H9 (cell line): ENCODE measurements around the gene ATP6V0A1. TPM values are rescaled to one million over a fixed set of nuclear protein-coding genes. Genes with fewer than 3 reads are reported as not detected.

ENCODE experiments used
- DNase-seq: peaks from one replicate; pipeline ENCODE4 v3.0.0-alpha.2; 2017
- H2AFZ ChIP-seq: one replicate; pipeline ENCODE4 v1.6.1; 2013; ENCODE audit warnings: mild to moderate bottlenecking, low read length, control low read depth, moderate library complexity
- H2AK5ac ChIP-seq: 2 replicates; pipeline ENCODE4 v1.6.1; 2013; ENCODE audit warnings: low read length, control low read depth, mixed read lengths; ENCODE audit not compliant: insufficient read length
- H2BK120ac ChIP-seq: one replicate; pipeline ENCODE4 v1.6.1; 2013; ENCODE audit warnings: low read depth, mild to moderate bottlenecking, low read length, control low read depth, inconsistent platforms; ENCODE audit not compliant: poor library complexity, severe bottlenecking
- H2BK12ac ChIP-seq: 2 replicates; pipeline ENCODE4 v1.6.1; 2013; ENCODE audit warnings: low read length, control low read depth, mixed read lengths, low read depth; ENCODE audit not compliant: insufficient read length
- H2BK15ac ChIP-seq: 2 replicates; pipeline ENCODE4 v1.6.1; 2013; ENCODE audit warnings: low read depth, low read length, control low read depth
- H2BK20ac ChIP-seq: one replicate; pipeline ENCODE4 v1.6.1; 2013; ENCODE audit warnings: low read depth, mild to moderate bottlenecking, low read length, control low read depth, inconsistent platforms; ENCODE audit not compliant: poor library complexity, severe bottlenecking
- H2BK5ac ChIP-seq: 2 replicates; pipeline ENCODE4 v1.6.1; 2013; ENCODE audit warnings: low read length, control low read depth, mixed read lengths; ENCODE audit not compliant: insufficient read length
- H3K14ac ChIP-seq: 2 replicates; pipeline ENCODE4 v1.6.1; 2013; ENCODE audit warnings: low read length, control low read depth; ENCODE audit not compliant: insufficient read depth
- H3K18ac ChIP-seq: 2 replicates; pipeline ENCODE4 v1.6.1; 2013; ENCODE audit warnings: low read depth, mild to moderate bottlenecking, mixed read lengths, low read length, control low read depth; ENCODE audit not compliant: insufficient read length
- H3K23ac ChIP-seq: 2 replicates; pipeline ENCODE4 v1.6.1; 2013; ENCODE audit warnings: low read length, control low read depth, mixed read lengths, low read depth; ENCODE audit not compliant: insufficient read length
- H3K23me2 ChIP-seq: 2 replicates; pipeline ENCODE4 v1.6.1; 2013; ENCODE audit warnings: low read depth, mild to moderate bottlenecking, mixed read lengths, low read length, control low read depth; ENCODE audit not compliant: insufficient read length, poor library complexity, severe bottlenecking
- H3K27ac ChIP-seq: 2 replicates; pipeline ENCODE4 v1.5.1; 2013; ENCODE audit warnings: low read length, control low read depth, mixed read lengths, low read depth; ENCODE audit not compliant: insufficient read length
- H3K27me3 ChIP-seq: 2 replicates; pipeline ENCODE4 v1.6.1; 2013; ENCODE audit warnings: low read length, control low read depth, inconsistent platforms; ENCODE audit not compliant: insufficient read depth
- H3K4ac ChIP-seq: 2 replicates; pipeline ENCODE4 v1.6.1; 2013; ENCODE audit warnings: low read depth, mild to moderate bottlenecking, control low read depth, inconsistent platforms, low read length, moderate library complexity
- H3K4me1 ChIP-seq: 2 replicates; pipeline ENCODE4 v1.6.1; 2013; ENCODE audit warnings: low read length, control low read depth, inconsistent platforms; ENCODE audit not compliant: insufficient read depth
- H3K4me2 ChIP-seq: 2 replicates; pipeline ENCODE4 v1.6.1; 2013; ENCODE audit warnings: low read length, control low read depth, mixed read lengths; ENCODE audit not compliant: insufficient read length, insufficient read depth
- H3K56ac ChIP-seq: 2 replicates; pipeline ENCODE4 v1.6.1; 2013; ENCODE audit warnings: low read depth, mild to moderate bottlenecking, mixed read lengths, low read length, control low read depth; ENCODE audit not compliant: insufficient read length
- H3K79me1 ChIP-seq: 2 replicates; pipeline ENCODE4 v1.6.1; 2013; ENCODE audit warnings: low read depth, mild to moderate bottlenecking, moderate library complexity, low read length, control low read depth, inconsistent platforms; ENCODE audit not compliant: insufficient read depth, poor library complexity, severe bottlenecking
- H3K79me2 ChIP-seq: 2 replicates; pipeline ENCODE4 v1.6.1; 2013; ENCODE audit warnings: low read length, control low read depth, inconsistent platforms; ENCODE audit not compliant: insufficient read depth
- H3K9ac ChIP-seq: 2 replicates; pipeline ENCODE4 v1.6.1; 2013; ENCODE audit warnings: low read length, control low read depth, mixed read lengths; ENCODE audit not compliant: insufficient read length; ENCODE audit errors: extremely low read depth
- H3K9me3 ChIP-seq: one replicate; pipeline ENCODE4 v1.6.1; 2013; ENCODE audit warnings: low read depth, low read length, inconsistent platforms; ENCODE audit not compliant: control insufficient read depth
- H3T11ph ChIP-seq: one replicate; pipeline ENCODE4 v1.6.1; 2013; ENCODE audit warnings: mild to moderate bottlenecking, low read length, control low read depth, inconsistent platforms
- H4K20me1 ChIP-seq: one replicate; pipeline ENCODE4 v1.6.1; 2013; ENCODE audit not compliant: control insufficient read depth, insufficient read length, insufficient read depth
- H4K5ac ChIP-seq: 2 replicates; pipeline ENCODE4 v1.6.1; 2013; ENCODE audit warnings: low read depth, mild to moderate bottlenecking, mixed read lengths, low read length, control low read depth; ENCODE audit not compliant: insufficient read length
- H4K8ac ChIP-seq: replicated peaks from 2 replicates; pipeline ENCODE4 v1.6.1; 2013; ENCODE audit warnings: low read length, control low read depth, mixed read lengths, low read depth; ENCODE audit not compliant: insufficient read length
- H4K91ac ChIP-seq: 2 replicates; pipeline ENCODE4 v1.6.1; 2013; ENCODE audit warnings: low read depth, mild to moderate bottlenecking, moderate library complexity, mixed read lengths, low read length, control low read depth; ENCODE audit not compliant: insufficient read length
- H3K27ac Mint-ChIP-seq, 3 experiments: 2 replicates in 2 of 3; 3 replicates in 1 of 3; pipeline ENCODE4 v1.8.0; 2020 to 2021; ENCODE audit warnings: mixed read lengths in 3 of 3, mild to moderate bottlenecking in 1 of 3, moderate library complexity in 1 of 3
- H3K27me3 Mint-ChIP-seq: 2 replicates; pipeline ENCODE4 v1.8.0; 2021; ENCODE audit warnings: low read depth, mild to moderate bottlenecking, moderate library complexity, mixed read lengths
- H3K36me3 Mint-ChIP-seq, 3 experiments: 2 replicates in 2 of 3; 3 replicates in 1 of 3; pipeline ENCODE4 v1.8.0; 2020 to 2021; ENCODE audit warnings: low read depth in 3 of 3, mixed read lengths in 3 of 3; ENCODE audit not compliant: insufficient read depth in 1 of 3
- H3K4me1 Mint-ChIP-seq, 2 experiments: 2 replicates each; pipeline ENCODE4 v1.8.0; 2020; ENCODE audit warnings: mixed read lengths in 2 of 2
- H3K4me3 Mint-ChIP-seq, 2 experiments: 2 replicates in 1 of 2; 3 replicates in 1 of 2; pipeline ENCODE4 v1.8.0; 2020 to 2021; ENCODE audit warnings: mild to moderate bottlenecking in 2 of 2, mixed read lengths in 2 of 2, moderate library complexity in 1 of 2
- H3K9me3 Mint-ChIP-seq, 2 experiments: 2 replicates in 1 of 2; 3 replicates in 1 of 2; pipeline ENCODE4 v1.8.0; 2020; ENCODE audit warnings: mild to moderate bottlenecking in 2 of 2, mixed read lengths in 2 of 2, moderate library complexity in 1 of 2
- WGBS: extraction: QIAGEN DNeasy Blood & Tissue Kit; methylation state at CpG from one replicate; pipeline ENCODE4 v1.1.7; 2013; ENCODE audit warnings: missing lambda C conversion rate, low lambda C conversion rate, mixed read lengths; ENCODE audit not compliant: insufficient read length; ENCODE audit errors: extremely low coverage; 5-methylcytosine and 5-hydroxymethylcytosine counted together
- total RNA-seq: library from RNA; stranded (reverse); gene quantifications from 2 replicates; pipeline ENCODE4 v1.2.1, GENCODE V29; 2021
- TF ChIP-seq, protein P1 (sequence below): fragments of 200-600 bp; sonication (generic); conservative IDR thresholded peaks from 3 replicates; pipeline ENCODE4 v1.8.0; 2021; ENCODE audit warnings: antibody characterized with exemption, mild to moderate bottlenecking

The ATP6V0A1 gene
- total RNA-seq, 1 experiment from 2014 or later, result 54.1 TPM

DNA sequence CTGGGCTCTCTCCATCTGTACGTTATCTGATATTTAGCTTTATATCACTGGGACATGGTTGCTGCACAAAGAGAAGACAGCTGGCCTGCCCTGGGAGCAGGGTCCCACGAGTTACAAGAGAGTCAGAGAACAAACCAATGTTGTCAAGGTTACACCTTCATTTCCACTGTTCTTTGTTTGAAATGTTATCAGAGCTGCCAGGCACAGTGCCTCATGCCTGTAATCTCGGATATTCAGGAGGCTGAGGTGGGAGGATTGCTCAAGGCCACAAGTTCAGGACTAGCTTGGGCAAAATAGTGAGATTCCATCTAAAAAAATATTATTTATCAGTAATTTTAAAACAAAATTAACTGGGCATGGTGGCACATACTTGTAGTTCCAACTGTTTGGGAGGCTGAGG is 34.6 kb downstream of the ATP6V0A1 start:
- no peak overlapping the region for H2BK120ac ChIP-seq
- H3K27ac Mint-ChIP-seq, result no peak overlapping the region; a peak in 1 of 7 replicates
- WGBS, result no CpG with 5 or more reads among the region's 3 CpGs

More for the DNA sequence above, 34.6 kb downstream of the ATP6V0A1 start:
- no peak overlapping the region for H3K18ac ChIP-seq
- no peak overlapping the region for H2AK5ac ChIP-seq
- no peak overlapping the region for H3K4ac ChIP-seq
- no peak overlapping the region for H3K9ac ChIP-seq
- no peak overlapping the region for H2BK5ac ChIP-seq
- no peak overlapping the region for H2BK20ac ChIP-seq
- no peak overlapping the region for H4K5ac ChIP-seq
- TF ChIP-seq, protein P1, sequence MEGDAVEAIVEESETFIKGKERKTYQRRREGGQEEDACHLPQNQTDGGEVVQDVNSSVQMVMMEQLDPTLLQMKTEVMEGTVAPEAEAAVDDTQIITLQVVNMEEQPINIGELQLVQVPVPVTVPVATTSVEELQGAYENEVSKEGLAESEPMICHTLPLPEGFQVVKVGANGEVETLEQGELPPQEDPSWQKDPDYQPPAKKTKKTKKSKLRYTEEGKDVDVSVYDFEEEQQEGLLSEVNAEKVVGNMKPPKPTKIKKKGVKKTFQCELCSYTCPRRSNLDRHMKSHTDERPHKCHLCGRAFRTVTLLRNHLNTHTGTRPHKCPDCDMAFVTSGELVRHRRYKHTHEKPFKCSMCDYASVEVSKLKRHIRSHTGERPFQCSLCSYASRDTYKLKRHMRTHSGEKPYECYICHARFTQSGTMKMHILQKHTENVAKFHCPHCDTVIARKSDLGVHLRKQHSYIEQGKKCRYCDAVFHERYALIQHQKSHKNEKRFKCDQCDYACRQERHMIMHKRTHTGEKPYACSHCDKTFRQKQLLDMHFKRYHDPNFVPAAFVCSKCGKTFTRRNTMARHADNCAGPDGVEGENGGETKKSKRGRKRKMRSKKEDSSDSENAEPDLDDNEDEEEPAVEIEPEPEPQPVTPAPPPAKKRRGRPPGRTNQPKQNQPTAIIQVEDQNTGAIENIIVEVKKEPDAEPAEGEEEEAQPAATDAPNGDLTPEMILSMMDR, result no peak
- no peaks in the 10 kb centered on the region for H3K79me1 ChIP-seq
- H2AFZ ChIP-seq, result no peak overlapping the region
- no peak overlapping the region for H3K4me2 ChIP-seq
- H3K4me1 Mint-ChIP-seq, result no peaks in the 10 kb centered on the region
- H3K27me3 Mint-ChIP-seq, result no peaks in the 10 kb centered on the region
- no peak overlapping the region for H3K14ac ChIP-seq
- no peaks in the 10 kb centered on the region for H4K20me1 ChIP-seq
- H2BK15ac ChIP-seq, result no peak overlapping the region
- DNase-seq, result no peak
- H4K8ac ChIP-seq, result no peak overlapping the region
- H3K9me3 Mint-ChIP-seq, result no peaks in the 10 kb centered on the region
- no peaks in the 10 kb centered on the region for H3K23me2 ChIP-seq
- no peak overlapping the region for H2BK12ac ChIP-seq
- H3K27me3 ChIP-seq, result no peaks in the 10 kb centered on the region
- H3K9me3 ChIP-seq, result no peaks in the 10 kb centered on the region
- no peak overlapping the region for H3K4me3 Mint-ChIP-seq
- H4K91ac ChIP-seq, result no peak overlapping the region
- H3T11ph ChIP-seq, result no peak overlapping the region
- peaks cover 23 to 76% (median 54%) of the 10 kb centered on the region in 3 experiments; a peak in 6 of 7 replicates for H3K36me3 Mint-ChIP-seq
- H3K4me1 ChIP-seq, result no peaks in the 10 kb centered on the region
- H3K27ac ChIP-seq, result no peak overlapping the region
- no peak overlapping the region for H3K56ac ChIP-seq
- no peaks in the 10 kb centered on the region for H3K79me2 ChIP-seq
- H3K23ac ChIP-seq, result no peak overlapping the region
